Measurements from ENCODE around the gene PDILT.

Gene PDILT

DNA sequence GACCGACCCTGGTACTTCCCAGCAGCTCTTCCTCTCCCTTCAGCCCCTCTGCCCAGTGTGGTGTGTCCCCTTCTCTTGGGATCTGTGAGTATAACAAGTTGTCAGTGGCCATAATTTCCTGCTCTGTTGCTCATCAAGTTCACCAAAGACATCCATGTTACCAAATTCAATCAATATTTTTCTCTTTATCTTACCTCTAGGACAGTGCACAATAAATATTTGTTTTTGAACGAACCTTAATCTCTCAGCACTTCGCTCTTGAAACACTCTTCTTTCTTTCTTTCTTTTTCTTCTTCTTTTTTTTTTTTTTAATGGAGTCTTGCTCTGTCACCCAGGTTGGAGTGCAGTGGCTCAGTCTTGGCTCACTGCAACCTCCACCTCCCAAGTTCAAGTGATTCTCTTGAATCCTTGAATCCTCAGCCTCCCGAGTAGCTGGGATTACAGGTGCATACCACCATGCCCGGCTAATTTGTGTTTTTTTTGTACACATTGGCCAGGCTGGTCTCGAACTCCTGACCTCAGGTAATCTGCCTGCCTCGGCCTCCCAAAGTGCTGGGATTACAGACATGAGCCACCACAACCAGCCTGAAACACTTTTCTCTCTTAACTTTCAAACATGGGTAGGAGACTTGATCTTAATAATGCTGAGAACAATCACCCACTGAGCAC, 49.3 kb downstream of the PDILT start:
- Histone ChIP-seq H3K27ac (ENCODE audit: low read depth, low read length) (no peak overlapping the region), H3K9me3 (ENCODE audit: control insufficient read depth, insufficient read depth, low read depth, low read length) (no peaks in the 10 kb centered on the region), H3K4me1 (ENCODE audit: control insufficient read depth, insufficient read depth, low read length) (peaks cover 6% of the 10 kb centered on the region; the same call in 1 of the 2 replicates), H3K4me3 (ENCODE audit: low read depth, low read length) (no peak overlapping the region), H3K36me3 (ENCODE audit: control insufficient read depth, insufficient read depth, low read length) (no peaks in the 10 kb centered on the region), H3K27me3 (ENCODE audit: control insufficient read depth, insufficient read depth, low read length) (peaks cover 9% of the 10 kb centered on the region; the same call in 1 of the 2 replicates), H3K9ac (ENCODE audit: low read length) (no peak overlapping the region)

DNA sequence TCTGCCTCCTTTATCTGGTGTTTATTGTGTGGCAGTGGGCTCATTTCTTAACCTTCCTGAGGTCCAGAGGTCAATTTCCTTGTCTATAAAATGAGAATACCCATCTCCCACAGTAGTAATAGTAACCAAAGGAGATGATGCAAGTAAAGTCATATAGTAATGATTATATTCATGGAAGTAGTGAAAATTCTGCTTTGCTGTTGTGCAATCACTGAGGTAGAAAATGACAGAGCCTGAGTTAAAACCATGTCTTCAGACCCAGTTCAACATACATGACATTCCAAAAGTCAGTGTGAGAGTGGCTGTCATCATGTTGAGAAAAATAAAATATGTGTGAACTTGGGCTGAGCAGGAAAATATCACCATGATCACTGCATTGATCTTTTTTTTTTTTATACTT, 51.2 kb downstream of the PDILT start:
- Histone ChIP-seq H3K27ac (ENCODE audit: low read depth, low read length) (no peak overlapping the region), H3K9ac (ENCODE audit: low read length) (no peak overlapping the region), H3K36me3 (ENCODE audit: control insufficient read depth, insufficient read depth, low read length) (no peaks in the 10 kb centered on the region), H3K4me1 (ENCODE audit: control insufficient read depth, insufficient read depth, low read length) (peaks cover 6% of the 10 kb centered on the region; the same call in 1 of the 2 replicates), H3K27me3 (ENCODE audit: control insufficient read depth, insufficient read depth, low read length) (no peaks in the 10 kb centered on the region), H3K9me3 (ENCODE audit: control insufficient read depth, insufficient read depth, low read depth, low read length) (no peaks in the 10 kb centered on the region), H3K4me3 (ENCODE audit: low read depth, low read length) (no peak overlapping the region)

GRCh38 chr16:20352615-20353014, 51.9 kb downstream of the PDILT start, which contains the start of gene UMOD:
UMOD (minus strand) TSS chr16:20352715; CDS start chr16:20350737, 1,978 bp downstream.
- H3K27ac ChIP-seq (ENCODE audit: low read depth, low read length): no peak within 1 kb of the TSS
- no peak within 1 kb of the TSS for H3K4me3 ChIP-seq (ENCODE audit: low read depth, low read length)
- H3K9ac ChIP-seq (ENCODE audit: low read length): no peak within 1 kb of the TSS
- peaks cover 6% of the 10 kb centered on the region; the same call in 1 of the 2 replicates for H3K4me1 ChIP-seq (ENCODE audit: control insufficient read depth, insufficient read depth, low read length)
- H3K9me3 ChIP-seq (ENCODE audit: control insufficient read depth, insufficient read depth, low read depth, low read length): no peaks in the 10 kb centered on the region
- no peaks in the 10 kb centered on the region; the same call in 1 of the 2 replicates for H3K27me3 ChIP-seq (ENCODE audit: control insufficient read depth, insufficient read depth, low read length)
- H3K36me3 ChIP-seq (ENCODE audit: control insufficient read depth, insufficient read depth, low read length): no peaks in the 10 kb centered on the region

DNA sequence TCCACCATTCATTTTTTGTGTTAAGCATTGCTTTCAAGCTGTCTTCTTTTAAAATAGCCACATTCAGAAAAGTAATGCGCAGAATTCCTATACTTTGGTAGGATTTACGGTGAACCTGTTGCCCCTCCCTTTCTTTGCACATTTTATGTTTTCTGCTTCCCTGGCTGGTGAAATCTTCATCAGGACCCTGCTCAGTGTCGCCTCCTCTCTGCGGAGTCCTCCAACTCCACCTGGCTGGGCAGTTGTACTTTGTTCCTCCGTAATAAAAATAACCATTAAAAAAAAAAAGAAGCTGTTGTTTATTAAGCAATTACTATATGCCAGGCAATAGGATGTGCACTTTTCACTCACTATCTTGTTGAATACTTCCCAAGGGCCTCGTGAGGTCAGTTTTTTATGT, 54.9 kb downstream of the PDILT start:
- H3K36me3 ChIP-seq (ENCODE audit: control insufficient read depth, insufficient read depth, low read length): no peaks in the 10 kb centered on the region
- H3K27ac ChIP-seq (ENCODE audit: low read depth, low read length): no peak overlapping the region
- H3K9me3 ChIP-seq (ENCODE audit: control insufficient read depth, insufficient read depth, low read depth, low read length): no peaks in the 10 kb centered on the region
- no peak overlapping the region for H3K4me3 ChIP-seq (ENCODE audit: low read depth, low read length)
- H3K4me1 ChIP-seq (ENCODE audit: control insufficient read depth, insufficient read depth, low read length): peaks cover 6% of the 10 kb centered on the region; the same call in 1 of the 2 replicates
- no peaks in the 10 kb centered on the region; the same call in 1 of the 2 replicates for H3K27me3 ChIP-seq (ENCODE audit: control insufficient read depth, insufficient read depth, low read length)
- no peak overlapping the region for H3K9ac ChIP-seq (ENCODE audit: low read length)

GRCh38 chr16:20348365-20349185, 56.0 kb downstream of the PDILT start:
- no peak overlapping the region; the same call in 1 of the 2 replicates for H3K4me3 ChIP-seq (ENCODE audit: low read depth, low read length)
- H3K36me3 ChIP-seq (ENCODE audit: control insufficient read depth, insufficient read depth, low read length): no peaks in the 10 kb centered on the region
- H3K27me3 ChIP-seq (ENCODE audit: control insufficient read depth, insufficient read depth, low read length): no peaks in the 10 kb centered on the region; the same call in 1 of the 2 replicates
- H3K27ac ChIP-seq (ENCODE audit: low read depth, low read length): no peak overlapping the region
- H3K9me3 ChIP-seq (ENCODE audit: control insufficient read depth, insufficient read depth, low read depth, low read length): no peaks in the 10 kb centered on the region
- H3K4me1 ChIP-seq (ENCODE audit: control insufficient read depth, insufficient read depth, low read length): peaks cover 6% of the 10 kb centered on the region; the same call in 1 of the 2 replicates
- no peak overlapping the region for H3K9ac ChIP-seq (ENCODE audit: low read length)

DNA sequence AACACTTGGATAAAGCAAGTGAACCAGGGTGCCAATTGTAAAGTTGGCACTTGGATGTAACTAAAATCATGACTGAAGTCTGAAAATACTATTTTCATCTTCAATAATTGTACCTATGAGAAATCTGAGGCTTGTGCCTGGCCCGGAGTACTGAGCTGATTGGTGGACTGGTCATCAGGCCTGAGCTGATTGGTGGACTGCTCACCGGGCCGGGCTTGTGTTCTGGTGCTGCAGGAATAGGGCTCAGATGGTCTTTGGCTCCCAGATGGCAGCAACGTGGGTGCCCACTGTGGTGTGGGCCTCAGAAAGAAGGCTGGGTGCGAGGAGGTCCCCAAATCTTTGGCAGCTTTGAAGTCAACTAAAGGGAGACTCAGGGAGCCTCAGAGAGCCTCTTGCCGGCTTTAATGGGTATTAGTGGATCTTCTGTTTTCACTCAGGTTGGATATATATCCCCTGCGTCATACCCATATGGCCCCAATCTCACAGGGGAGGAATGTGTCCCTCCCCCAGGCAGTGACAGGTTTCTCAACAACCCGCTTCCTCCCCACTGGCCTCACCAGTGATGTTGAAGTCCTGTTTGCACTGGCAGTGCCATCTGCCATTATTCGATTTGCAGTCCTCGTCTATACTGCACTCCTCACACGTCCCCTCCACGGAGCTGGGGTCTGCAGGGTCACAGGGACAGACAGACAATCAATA, 56.7 kb downstream of the PDILT start:
- Histone ChIP-seq H3K9me3 (ENCODE audit: control insufficient read depth, insufficient read depth, low read depth, low read length) (no peaks in the 10 kb centered on the region), H3K9ac (ENCODE audit: low read length) (no peak overlapping the region), H3K27ac (ENCODE audit: low read depth, low read length) (no peak overlapping the region), H3K27me3 (ENCODE audit: control insufficient read depth, insufficient read depth, low read length) (no peaks in the 10 kb centered on the region; the same call in 1 of the 2 replicates), H3K4me1 (ENCODE audit: control insufficient read depth, insufficient read depth, low read length) (0 out of 2 replicates have a peak, but pooled peaks cover under 1% of the 10 kb centered on the region), H3K36me3 (ENCODE audit: control insufficient read depth, insufficient read depth, low read length) (no peaks in the 10 kb centered on the region), H3K4me3 (ENCODE audit: low read depth, low read length) (no peak overlapping the region)

DNA sequence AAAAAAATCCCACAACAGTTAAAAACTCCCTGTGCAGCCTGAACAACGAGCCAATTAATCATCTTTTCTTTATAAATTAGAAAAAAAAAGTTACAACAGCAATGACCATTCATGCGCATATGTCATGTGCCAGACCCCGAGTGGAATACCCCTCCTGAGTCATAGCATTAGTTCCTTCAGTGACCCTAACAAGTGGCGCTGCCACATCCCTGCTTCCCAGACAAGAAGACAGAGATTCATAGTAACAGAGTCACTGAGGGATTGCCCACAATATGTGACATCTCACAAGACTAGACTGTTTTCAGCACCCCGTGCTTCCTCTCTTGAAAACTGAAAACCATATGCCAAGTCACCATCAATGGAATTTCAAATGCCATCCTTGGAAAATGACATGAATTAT, 59.9 kb downstream of the PDILT start:
- Histone ChIP-seq H3K9me3 (ENCODE audit: control insufficient read depth, insufficient read depth, low read depth, low read length) (no peaks in the 10 kb centered on the region), H3K36me3 (ENCODE audit: control insufficient read depth, insufficient read depth, low read length) (no peaks in the 10 kb centered on the region)

GRCh38 chr16:20339744-20340143, 64.8 kb downstream of the PDILT start:
- Histone ChIP-seq H3K27me3 (ENCODE audit: control insufficient read depth, insufficient read depth, low read length) (no peaks in the 10 kb centered on the region), H3K9me3 (ENCODE audit: control insufficient read depth, insufficient read depth, low read depth, low read length) (no peaks in the 10 kb centered on the region), H3K4me1 (ENCODE audit: control insufficient read depth, insufficient read depth, low read length) (no peaks in the 10 kb centered on the region), H3K36me3 (ENCODE audit: control insufficient read depth, insufficient read depth, low read length) (no peaks in the 10 kb centered on the region), H3K27ac (ENCODE audit: low read depth, low read length) (no peak overlapping the region), H3K9ac (ENCODE audit: low read length) (no peak overlapping the region), H3K4me3 (ENCODE audit: low read depth, low read length) (no peak overlapping the region)

More for the DNA sequence above, 59.9 kb downstream of the PDILT start:
- no peak overlapping the region for H3K9ac ChIP-seq (ENCODE audit: low read length)
- H3K4me3 ChIP-seq (ENCODE audit: low read depth, low read length): no peak overlapping the region
- no peaks in the 10 kb centered on the region for H3K4me1 ChIP-seq (ENCODE audit: control insufficient read depth, insufficient read depth, low read length)
- H3K27ac ChIP-seq (ENCODE audit: low read depth, low read length): no peak overlapping the region
- H3K27me3 ChIP-seq (ENCODE audit: control insufficient read depth, insufficient read depth, low read length): no peaks in the 10 kb centered on the region; the same call in 1 of the 2 replicates

- no peaks in the 10 kb centered on the region for H3K27me3 ChIP-seq (ENCODE audit: control insufficient read depth, insufficient read depth, low read length)
- H3K27ac ChIP-seq (ENCODE audit: low read depth, low read length): no peak overlapping the region
- H3K4me1 ChIP-seq (ENCODE audit: control insufficient read depth, insufficient read depth, low read length): no peaks in the 10 kb centered on the region
- no peak overlapping the region for H3K9ac ChIP-seq (ENCODE audit: low read length)
- H3K36me3 ChIP-seq (ENCODE audit: control insufficient read depth, insufficient read depth, low read length): no peaks in the 10 kb centered on the region
- H3K4me3 ChIP-seq (ENCODE audit: low read depth, low read length): no peak overlapping the region
- no peaks in the 10 kb centered on the region for H3K9me3 ChIP-seq (ENCODE audit: control insufficient read depth, insufficient read depth, low read depth, low read length)
These were observed 67.6 kb downstream of the PDILT start for GRCh38 chr16:20336955-20337354.

DNA sequence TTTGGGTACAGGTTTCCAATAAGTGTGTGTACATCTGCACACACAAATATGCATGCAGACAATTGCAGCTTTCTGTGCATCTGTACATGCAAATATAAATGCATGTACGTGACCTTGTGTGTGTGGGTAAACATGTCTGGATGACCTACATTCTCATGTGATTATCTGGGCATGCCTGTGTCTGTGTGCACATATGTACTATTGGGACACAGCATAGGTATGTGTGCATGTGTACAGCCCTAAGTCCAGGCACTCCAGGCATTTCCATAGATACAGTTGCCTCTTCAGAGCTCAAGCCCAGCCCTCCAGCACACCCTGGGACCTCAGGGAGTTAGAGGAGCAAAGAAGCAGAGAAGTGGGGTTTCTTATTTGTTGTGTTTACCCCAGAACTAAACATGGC, 70.1 kb downstream of the PDILT start:
- Histone ChIP-seq H3K36me3 (ENCODE audit: control insufficient read depth, insufficient read depth, low read length) (no peaks in the 10 kb centered on the region), H3K27ac (ENCODE audit: low read depth, low read length) (no peak overlapping the region), H3K9ac (ENCODE audit: low read length) (no peak overlapping the region), H3K4me1 (ENCODE audit: control insufficient read depth, insufficient read depth, low read length) (no peaks in the 10 kb centered on the region), H3K9me3 (ENCODE audit: control insufficient read depth, insufficient read depth, low read depth, low read length) (no peaks in the 10 kb centered on the region), H3K27me3 (ENCODE audit: control insufficient read depth, insufficient read depth, low read length) (no peaks in the 10 kb centered on the region), H3K4me3 (ENCODE audit: low read depth, low read length) (no peak overlapping the region)
